SK-N-MC (cell line): ENCODE measurements around the gene MED13L.

ENCODE experiments used
- EZH2 ChIP-seq: fragments of 200-600 bp; sonication (generic); IDR thresholded peaks from one replicate; pipeline ENCODE4 v1.6.1; 2017; ENCODE audit warnings: antibody characterized with exemption
- POLR2AphosphoS5 ChIP-seq: IDR thresholded peaks from 2 replicates; pipeline ENCODE4 v1.6.1; 2012; ENCODE audit warnings: mild to moderate bottlenecking, low read depth, low read length, borderline replicate concordance

DNA sequence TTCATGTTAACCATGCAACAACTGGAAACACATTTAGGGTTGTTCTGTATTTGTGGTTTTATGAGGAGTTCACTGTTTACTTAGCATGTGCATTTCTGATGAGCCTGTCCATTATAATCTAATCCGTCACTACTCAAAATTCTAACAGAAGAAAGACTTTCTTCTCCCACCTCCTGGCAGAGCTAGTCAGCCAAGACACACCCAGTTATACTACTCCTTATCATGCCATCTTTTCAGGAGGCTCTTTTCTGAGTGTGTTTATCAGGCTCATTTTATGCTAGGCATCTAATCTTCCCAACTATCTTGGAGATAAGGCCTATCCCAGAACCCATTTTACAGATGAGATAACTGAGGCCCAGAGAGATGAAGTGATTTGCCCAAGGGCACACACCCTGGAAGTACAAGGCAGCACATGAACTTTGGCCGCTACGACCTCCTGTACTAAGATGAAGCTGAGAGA, 10.4 kb upstream of the MED13L start:
- no peak for TF ChIP-seq POLR2AphosphoS5
- no peak for TF ChIP-seq EZH2
